Small intestine (tissue), 7 donors: ENCODE measurements around the gene JAG2. TPM values are rescaled to one million over a fixed set of nuclear protein-coding genes. Genes with fewer than 3 reads are reported as not detected.
A peak's percentile ranks its signal among the peaks of the same experiment; 100 is the strongest.

Source experiments
- DNase-seq, 2 donors: peaks; one replicate each; pipeline versions ENCODE4 v3.0.0 to v3.0.0-alpha.2; 2013
- FAIRE-seq: peaks from 2 replicates; lab custom pipeline; 2012; peaks lifted over from hg19 to GRCh38; lab: Jason Lieb, UNC
- H3K27ac ChIP-seq, 3 donors: one replicate each; pipeline ENCODE4 v1.5.1; 2013; ENCODE audit warnings: low read length in 2 of 3, mild to moderate bottlenecking in 2 of 3, control low read depth in 1 of 3, inconsistent platforms in 1 of 3, low read depth in 1 of 3, moderate library complexity in 1 of 3
- H3K27me3 ChIP-seq, 3 donors: one replicate each; pipeline ENCODE4 v1.6.1; 2013; ENCODE audit warnings: low read length in 3 of 3, inconsistent platforms in 1 of 3; ENCODE audit not compliant: control insufficient read depth in 3 of 3, insufficient read depth in 3 of 3
- H3K36me3 ChIP-seq, 3 donors: one replicate each; pipeline ENCODE4 v1.6.1; 2013; ENCODE audit warnings: low read length in 3 of 3, inconsistent platforms in 1 of 3, low read depth in 1 of 3, mild to moderate bottlenecking in 1 of 3, moderate library complexity in 1 of 3; ENCODE audit not compliant: control insufficient read depth in 3 of 3, insufficient read depth in 2 of 3
- H3K4me1 ChIP-seq, 3 donors: one replicate each; pipeline ENCODE4 v1.6.1; 2013; ENCODE audit warnings: low read length in 2 of 3, inconsistent platforms in 1 of 3, low read depth in 1 of 3, mild to moderate bottlenecking in 1 of 3, moderate library complexity in 1 of 3; ENCODE audit not compliant: control insufficient read depth in 3 of 3, insufficient read depth in 2 of 3
- H3K4me3 ChIP-seq, 3 donors: one replicate each; pipeline ENCODE4 v1.5.1; 2013; ENCODE audit warnings: low read length in 3 of 3, control low read depth in 1 of 3, inconsistent platforms in 1 of 3, low read depth in 1 of 3, mild to moderate bottlenecking in 1 of 3, moderate library complexity in 1 of 3
- H3K9me3 ChIP-seq, 2 donors: one replicate each; pipeline ENCODE4 v1.6.1; 2013; ENCODE audit warnings: low read depth in 1 of 2, low read length in 1 of 2; ENCODE audit not compliant: control insufficient read depth in 2 of 2, insufficient read depth in 1 of 2
- WGBS, 3 donors: extraction: QIAGEN DNeasy Blood & Tissue Kit; methylation state at CpG; one replicate each; pipeline ENCODE4 v1.1.7; 2013; 5-methylcytosine and 5-hydroxymethylcytosine counted together
- polyA plus RNA-seq, 4 donors: library from polyadenylated mRNA; stranded (reverse) in 3 of 4; unstranded in 1 of 4; fragments of 200-250 nt in 3 of 4; fragments of 120-200 nt in 1 of 4; gene quantifications; one replicate each; pipeline versions ENCODE4 v1.2.1 to v1.2.3, GENCODE V29; 2013
- donor health status: healthy with polysubstance abuse.
- donor health status: control.
- donor health status: control.
- donor health status: Bipolar disorder and iron deficiency.
- donor health status: healthy.

The JAG2 gene
- polyA plus RNA-seq, 4 donors, result 2.0 to 15.1 (median 4.8) TPM

DNA sequence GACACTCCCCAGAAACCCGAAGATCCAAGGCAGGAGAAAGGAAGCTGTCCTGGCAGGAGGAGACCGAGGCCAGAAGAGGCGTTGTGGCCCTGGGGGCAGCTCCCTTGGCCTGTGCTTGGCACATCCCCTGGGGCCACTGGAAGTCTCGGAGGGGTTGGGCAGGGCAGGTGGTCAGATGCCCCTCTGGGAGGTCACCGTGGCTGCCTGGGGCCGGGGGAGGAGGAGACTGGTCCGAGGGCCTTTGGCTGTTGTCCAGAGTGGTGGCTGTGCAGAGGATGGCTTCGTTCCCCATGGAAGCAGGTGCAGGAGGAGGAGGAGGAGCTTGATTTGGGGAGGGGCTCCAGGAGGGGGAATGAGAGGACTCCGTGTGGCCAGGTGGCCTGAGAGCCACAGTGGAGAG lies 15.9 kb upstream of the JAG2 start:
- Histone ChIP-seq H3K36me3 (peaks cover 0 to 6% (median 0%) of the 10 kb centered on the region in 3 donors), H3K27me3 (peaks cover 0 to 10% (median 5%) of the 10 kb centered on the region in 3 donors), H3K4me1 (peaks cover 0 to 15% (median 0%) of the 10 kb centered on the region in 3 donors), H3K9me3 (peaks cover 0 to 8% of the 10 kb centered on the region in 2 donors), H3K27ac (no peak overlapping the region), H3K4me3 (no peak overlapping the region)
- FAIRE-seq, result no peak
- no peak for DNase-seq
- WGBS, 3 donors, result 35 to 60% (median 39%) methylated on average over 8 to 9 of the region's 9 CpGs

DNA sequence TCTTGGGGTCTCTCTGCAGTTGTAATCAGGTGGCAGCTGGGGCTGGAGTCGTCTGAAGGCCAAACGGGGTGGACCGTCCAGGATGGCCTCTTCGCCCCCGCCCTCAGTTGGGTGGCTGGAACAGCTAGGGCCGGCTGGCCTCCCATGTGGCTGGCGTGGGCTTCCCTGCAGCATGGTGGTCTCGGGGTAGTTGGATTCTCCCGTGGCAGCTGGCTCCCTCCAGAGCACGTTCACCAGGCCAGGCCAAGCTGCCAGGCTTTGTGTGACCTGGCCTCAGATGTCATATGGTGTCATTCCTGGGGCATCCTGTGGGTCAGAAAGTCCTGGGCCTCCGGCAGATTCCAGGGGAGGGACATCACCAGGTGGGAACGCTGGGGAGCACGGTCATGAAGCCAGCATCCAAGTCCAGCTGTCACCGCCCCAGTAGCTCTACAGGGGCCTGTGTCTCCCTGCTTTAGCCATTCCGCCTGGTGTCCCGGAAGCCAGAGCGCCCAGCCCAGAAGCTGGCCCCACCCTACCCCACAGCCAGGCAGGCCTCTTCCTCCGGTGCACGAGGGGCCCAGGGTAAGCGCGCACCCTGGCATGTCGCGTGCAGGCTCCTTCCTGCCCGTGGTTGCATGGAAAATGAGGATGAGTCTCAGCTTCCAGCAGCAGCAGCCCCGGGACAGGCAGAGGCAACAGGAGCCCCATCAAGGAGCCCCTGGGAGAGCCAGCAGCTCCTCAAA lies 13.9 kb upstream of the JAG2 start:
- peaks cover 0 to 18% (median 0%) of the 10 kb centered on the region in 3 donors for H3K4me1 ChIP-seq
- no peak for DNase-seq
- 66 to 84% (median 73%) methylated on average over 23 to 25 of the region's 25 CpGs for WGBS, 3 donors
- no peak overlapping the region for H3K4me3 ChIP-seq
- H3K27ac ChIP-seq, result no peak overlapping the region
- H3K9me3 ChIP-seq, result no peaks in the 10 kb centered on the region
- H3K36me3 ChIP-seq, result peaks cover 0 to 19% (median 0%) of the 10 kb centered on the region in 3 donors
- FAIRE-seq, result no peak
- H3K27me3 ChIP-seq, result peaks cover 0 to 10% (median 0%) of the 10 kb centered on the region in 3 donors

DNA sequence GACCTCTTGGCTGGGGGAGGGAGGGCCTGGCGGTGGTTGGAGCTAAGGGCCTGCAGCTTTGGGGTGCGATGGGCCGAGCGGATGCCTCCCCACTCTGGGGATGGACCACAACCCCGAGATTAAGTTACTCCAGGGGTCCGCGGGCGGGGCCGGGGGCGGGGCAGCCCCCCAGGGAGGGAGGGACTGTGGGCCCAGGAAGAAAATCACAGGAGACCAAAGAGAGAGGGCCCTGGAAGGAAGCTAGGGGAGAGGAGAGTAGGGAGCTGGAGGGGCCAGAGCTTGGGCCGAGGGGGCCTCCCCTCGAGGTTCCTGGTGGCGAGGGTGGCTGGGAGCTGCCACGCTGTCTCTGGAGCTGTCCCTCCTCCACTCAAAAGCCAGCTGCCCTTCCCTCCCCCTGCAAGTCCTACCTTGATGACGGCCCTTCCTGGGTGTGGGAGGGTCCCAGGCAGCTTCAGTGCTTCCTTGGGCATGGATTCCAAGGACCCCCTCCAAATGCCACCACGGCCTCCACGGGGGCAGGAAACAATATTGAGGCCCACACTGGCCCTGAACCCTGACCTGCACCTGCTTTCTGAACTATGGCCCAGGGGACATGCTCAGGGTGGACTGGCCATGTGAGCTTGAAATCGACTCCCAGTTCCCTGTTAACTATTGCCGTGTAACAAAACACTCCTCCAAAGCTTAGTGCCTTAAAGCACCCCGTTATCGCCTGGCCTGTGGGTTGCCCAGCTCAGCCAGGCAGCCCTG lies 13.1 kb upstream of the JAG2 start:
- FAIRE-seq (no peak), DNase-seq (no peak)
- peaks cover 0 to 10% (median 0%) of the 10 kb centered on the region in 3 donors for H3K27me3 ChIP-seq
- no peak overlapping the region for H3K4me3 ChIP-seq
- no peak overlapping the region for H3K27ac ChIP-seq
- H3K9me3 ChIP-seq, result no peaks in the 10 kb centered on the region
- H3K4me1 ChIP-seq, result peaks cover 0 to 18% (median 0%) of the 10 kb centered on the region in 3 donors
- 24 to 39% (median 27%) methylated on average over 13 to 21 of the region's 21 CpGs for WGBS, 3 donors
- peaks cover 0 to 25% (median 0%) of the 10 kb centered on the region in 3 donors for H3K36me3 ChIP-seq

DNA sequence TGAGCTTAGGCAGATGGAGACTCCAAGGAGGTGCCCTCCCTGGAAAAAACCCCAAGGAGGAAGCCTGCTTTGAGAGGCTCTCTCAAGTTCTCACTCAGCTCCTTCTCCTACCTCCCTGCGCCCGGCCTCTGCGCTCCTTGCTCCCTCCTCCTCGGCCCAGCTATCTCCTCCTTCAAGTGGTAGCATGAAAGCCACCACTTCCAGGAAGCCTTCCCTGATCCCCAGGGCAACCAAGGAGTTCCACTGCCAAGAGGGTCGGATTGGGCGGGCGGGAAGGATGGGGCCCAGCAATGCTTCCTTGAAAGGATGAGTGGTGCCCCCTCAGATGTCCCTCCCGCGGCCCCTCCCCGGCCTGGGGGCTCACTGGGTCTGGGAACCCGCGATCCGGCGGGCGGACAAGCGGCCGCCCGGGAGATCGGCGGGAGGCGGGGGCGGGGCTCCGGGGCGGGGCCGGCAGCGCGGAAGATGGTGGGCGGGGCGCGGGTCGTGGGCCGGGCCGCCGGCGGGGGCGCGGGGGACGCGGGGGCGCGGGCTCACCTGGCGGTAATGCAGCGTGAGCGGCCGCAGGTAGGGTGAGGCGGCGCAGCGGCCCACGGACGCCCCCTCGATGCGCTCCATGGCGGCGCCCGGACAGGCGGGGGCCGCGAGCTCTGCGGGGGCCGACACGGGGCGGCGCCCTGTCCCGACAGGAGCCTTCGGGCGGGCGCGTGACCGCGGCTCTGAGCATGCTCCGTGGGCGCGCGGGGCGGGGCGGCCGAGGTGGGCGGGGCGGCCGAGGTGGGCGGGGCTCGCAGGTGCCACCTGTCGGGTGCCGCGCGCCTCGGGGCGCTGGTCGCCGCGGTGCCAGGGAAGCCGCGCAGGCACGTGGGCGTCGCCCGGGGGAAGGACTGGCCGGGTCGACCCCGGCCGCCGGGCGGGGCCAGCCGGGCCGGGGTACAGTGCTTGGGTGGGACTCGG lies 12.3 kb upstream of the JAG2 start, which contains the start of gene NUDT14:
Gene NUDT14 (minus strand): TSS at position 721 of the 957 bp plus-strand sequence. CDS start 103 bp downstream, at position 618.
- Histone ChIP-seq H3K36me3 (peaks cover 0 to 34% (median 0%) of the 10 kb centered on the region in 3 donors), H3K27ac (no peak within 1 kb of the TSS), H3K9me3 (no peaks in the 10 kb centered on the region), H3K4me3 (peak within 1 kb of the TSS; percentile 46 to 67 (median 63)), H3K4me1 (peaks cover 0 to 18% (median 0%) of the 10 kb centered on the region in 3 donors), H3K27me3 (peaks cover 0 to 10% (median 0%) of the 10 kb centered on the region in 3 donors)
- FAIRE-seq (no peak), DNase-seq (peak; percentile 82 to 92)
- WGBS, 3 donors, result 1% methylated on average over 33 to 105 of the region's 106 CpGs

DNA sequence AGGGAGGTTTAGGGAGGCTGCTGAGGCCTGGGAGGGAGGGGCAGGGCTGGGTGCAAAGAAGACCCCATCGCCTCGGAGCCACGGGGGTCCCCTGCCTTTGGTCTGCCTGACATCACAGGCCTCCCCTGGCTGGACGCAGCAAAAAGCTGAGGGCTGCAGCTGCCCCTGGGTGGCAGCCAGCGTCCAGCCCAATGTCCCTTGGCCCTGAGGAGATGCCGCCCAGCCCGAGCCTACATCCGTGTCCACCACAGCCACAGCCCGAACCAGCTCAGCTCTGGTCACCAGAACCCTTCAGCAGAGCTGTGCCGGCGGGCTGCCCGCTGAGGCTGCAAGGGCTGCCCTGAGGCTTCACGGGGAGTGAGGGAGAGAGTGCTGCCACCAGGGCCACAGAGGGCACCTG lies 10.6 kb upstream of the JAG2 start:
- H3K4me3 ChIP-seq, result no peak overlapping the region
- no peak overlapping the region for H3K27ac ChIP-seq
- H3K4me1 ChIP-seq, result peaks cover 0 to 18% (median 0%) of the 10 kb centered on the region in 3 donors
- no peaks in the 10 kb centered on the region for H3K9me3 ChIP-seq
- FAIRE-seq, result no peak
- peaks cover 0 to 48% (median 0%) of the 10 kb centered on the region in 3 donors for H3K36me3 ChIP-seq
- DNase-seq, result no peak
- H3K27me3 ChIP-seq, result peaks cover 0 to 7% (median 0%) of the 10 kb centered on the region in 3 donors
- WGBS, 3 donors, result 87 to 90% (median 90%) methylated on average over 13 of the region's 13 CpGs

DNA sequence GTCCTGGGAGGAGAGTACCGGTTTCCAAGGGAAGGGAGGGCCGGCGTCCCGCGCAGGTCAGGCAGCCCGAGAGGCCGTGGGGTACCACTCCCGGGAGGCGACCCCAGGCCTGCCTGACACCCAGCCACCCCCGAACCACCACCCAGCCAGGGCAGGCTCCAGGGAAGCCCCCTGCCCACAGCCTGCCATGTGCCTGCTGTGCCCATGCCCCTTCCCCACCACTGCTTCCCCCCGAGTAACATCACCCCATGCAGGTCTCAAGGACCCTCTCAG lies 10.2 kb upstream of the JAG2 start:
- Histone ChIP-seq H3K4me3 (no peak overlapping the region), H3K4me1 (peaks cover 0 to 18% (median 0%) of the 10 kb centered on the region in 3 donors), H3K27ac (no peak overlapping the region), H3K27me3 (peaks cover 0 to 7% (median 0%) of the 10 kb centered on the region in 3 donors), H3K9me3 (no peaks in the 10 kb centered on the region), H3K36me3 (peaks cover 0 to 51% (median 0%) of the 10 kb centered on the region in 3 donors)
- DNase-seq (no peak), FAIRE-seq (no peak)
- 90 to 100% (median 91%) methylated on average over 1 to 11 of the region's 11 CpGs for WGBS, 3 donors

DNA sequence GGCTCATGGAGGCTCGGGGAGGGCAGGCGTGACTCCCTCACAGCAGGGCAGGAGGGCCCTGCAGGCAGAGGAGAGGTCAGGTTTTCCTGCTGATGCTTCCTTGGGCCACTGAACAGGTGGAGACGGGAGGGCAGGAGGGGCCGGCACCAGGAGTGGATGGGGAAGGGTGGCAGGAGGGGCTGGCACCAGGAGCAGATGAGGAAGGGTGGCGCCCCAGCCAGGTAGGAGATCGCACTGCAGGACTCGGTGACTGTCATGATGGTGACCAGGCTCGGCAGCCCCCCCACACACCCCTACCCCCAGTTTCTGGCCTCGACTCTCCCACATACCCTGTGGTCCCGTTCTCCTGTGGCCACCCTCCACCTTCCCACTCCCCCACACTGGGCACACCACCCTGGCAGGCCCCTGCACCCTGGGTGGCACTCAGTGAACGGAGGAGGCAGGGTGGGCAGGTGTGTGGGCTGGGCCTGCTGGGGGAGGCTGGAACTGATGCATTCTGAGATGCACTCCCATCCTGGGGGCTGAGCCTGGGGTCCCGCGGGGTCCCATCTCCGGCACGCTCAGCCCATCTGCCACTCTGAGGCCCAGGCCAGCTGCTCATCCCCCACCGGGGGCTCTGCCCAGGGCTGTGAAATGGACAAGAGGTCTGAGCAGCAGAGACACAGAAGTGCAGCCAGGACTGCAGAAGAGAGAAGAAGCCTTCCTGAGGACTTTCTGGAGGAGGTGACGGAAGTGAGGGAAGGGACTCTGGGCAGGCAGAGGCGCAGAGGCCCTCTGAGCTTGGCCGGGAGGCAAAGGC lies 9.7 kb upstream of the JAG2 start:
- 85 to 91% (median 86%) methylated on average over 18 to 19 of the region's 19 CpGs for WGBS, 3 donors
- no peaks in the 10 kb centered on the region for H3K9me3 ChIP-seq
- FAIRE-seq (no peak), DNase-seq (no peak)
- H3K27me3 ChIP-seq, result peaks cover 0 to 4% (median 0%) of the 10 kb centered on the region in 3 donors
- peaks cover 0 to 18% (median 0%) of the 10 kb centered on the region in 3 donors for H3K4me1 ChIP-seq
- H3K27ac ChIP-seq, result no peak overlapping the region
- no peak overlapping the region for H3K4me3 ChIP-seq
- H3K36me3 ChIP-seq, result peaks cover 0 to 56% (median 0%) of the 10 kb centered on the region in 3 donors
